HCT116 (cell line): Measurements from ENCODE around the gene VAPA.

Experiments used
- CTCF ChIP-seq, 3 experiments: fragments of 200-600 bp in 1 of 3; sonication (generic) in 1 of 3; IDR thresholded peaks in 2 of 3; conservative IDR thresholded peaks in 1 of 3; 2 replicates each; pipeline ENCODE4 v1.5.1; 2012 to 2017; ENCODE audit warnings: low read depth in 2 of 3, low read length in 2 of 3, antibody characterized with exemption in 1 of 3, borderline replicate concordance in 1 of 3, control low read depth in 1 of 3, mild to moderate bottlenecking in 1 of 3, mixed read lengths in 1 of 3, mixed run types in 1 of 3, moderate library complexity in 1 of 3; ENCODE audit not compliant: insufficient read depth in 1 of 3
- EGR1 ChIP-seq: IDR thresholded peaks from 2 replicates; pipeline ENCODE4 v1.6.1; 2012; ENCODE audit warnings: low read depth
- EZH2 ChIP-seq: fragments of 200-600 bp; sonication (generic); IDR thresholded peaks from 2 replicates; pipeline ENCODE4 v1.6.1; 2017; ENCODE audit warnings: antibody characterized with exemption, mixed run types
- JUND ChIP-seq: IDR thresholded peaks from 2 replicates; pipeline ENCODE4 v1.6.1; 2012
- POLR2A ChIP-seq: IDR thresholded peaks from 2 replicates; pipeline ENCODE4 v1.7.0; 2011; ENCODE audit warnings: borderline replicate concordance; ENCODE audit not compliant: insufficient read depth, insufficient read length; ENCODE audit errors: extremely low read depth
- POLR2AphosphoS5 ChIP-seq: IDR thresholded peaks from 2 replicates; pipeline ENCODE4 v1.6.1; 2011; ENCODE audit warnings: mild to moderate bottlenecking, low read depth, low read length, moderate library complexity
- RAD21 ChIP-seq: IDR thresholded peaks from 2 replicates; pipeline ENCODE4 v1.6.1; 2012; ENCODE audit warnings: low read depth, mild to moderate bottlenecking
- SIN3A ChIP-seq: IDR thresholded peaks from 2 replicates; pipeline ENCODE4 v1.6.1; 2012; ENCODE audit warnings: low read depth
- TCF7L2 ChIP-seq: IDR thresholded peaks from 2 replicates; pipeline ENCODE4 v1.7.0; 2011; ENCODE audit warnings: borderline replicate concordance, inconsistent platforms; ENCODE audit not compliant: insufficient read depth, insufficient read length; ENCODE audit errors: extremely low read depth
- YY1 ChIP-seq: IDR thresholded peaks from 2 replicates; pipeline ENCODE4 v1.6.1; 2011; ENCODE audit warnings: low read length, low read depth, moderate library complexity, mild to moderate bottlenecking; ENCODE audit not compliant: insufficient replicate concordance; ENCODE audit errors: extremely low read depth
- ZFX ChIP-seq: fragments of 450-650 bp; IDR thresholded peaks from 2 replicates; pipeline ENCODE4 v1.6.1; 2017
- ZNF274 ChIP-seq: fragments of 200-500 bp; sonication (Bioruptor generic); IDR thresholded peaks from 2 replicates; pipeline ENCODE4 v1.6.1; 2014; ENCODE audit warnings: mild to moderate bottlenecking, low read depth, low read length, inconsistent platforms
- TF ChIP-seq, protein P1 (sequence below): IDR thresholded peaks from 2 replicates; pipeline ENCODE4 v1.6.1; 2012
- TF ChIP-seq, protein P2 (sequence below): IDR thresholded peaks from 2 replicates; pipeline ENCODE4 v1.6.1; 2011; ENCODE audit warnings: mild to moderate bottlenecking, low read length, moderate library complexity; ENCODE audit not compliant: insufficient replicate concordance; ENCODE audit errors: extremely low read depth

- TF ChIP-seq POLR2A (no peak), EGR1 (no peak), EZH2 (no peak), CTCF (IDR thresholded peaks at IDR 0.05 in 2 of 3, conservative IDR thresholded peaks at IDR 0.05 in 1 of 3; ENCODE audit: borderline replicate concordance in 1 of 3, insufficient read depth in 1 of 3, low read depth in 2 of 3, low read length in 2 of 3) (no peak), YY1 (no peak), ZNF274 (no peak), TCF7L2 (no peak), POLR2AphosphoS5 (no peak), RAD21 (no peak), SIN3A (no peak), ZFX (no peak), JUND (no peak)
- TF ChIP-seq, protein P1, sequence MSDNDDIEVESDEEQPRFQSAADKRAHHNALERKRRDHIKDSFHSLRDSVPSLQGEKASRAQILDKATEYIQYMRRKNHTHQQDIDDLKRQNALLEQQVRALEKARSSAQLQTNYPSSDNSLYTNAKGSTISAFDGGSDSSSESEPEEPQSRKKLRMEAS: no peak
- TF ChIP-seq, protein P2, sequence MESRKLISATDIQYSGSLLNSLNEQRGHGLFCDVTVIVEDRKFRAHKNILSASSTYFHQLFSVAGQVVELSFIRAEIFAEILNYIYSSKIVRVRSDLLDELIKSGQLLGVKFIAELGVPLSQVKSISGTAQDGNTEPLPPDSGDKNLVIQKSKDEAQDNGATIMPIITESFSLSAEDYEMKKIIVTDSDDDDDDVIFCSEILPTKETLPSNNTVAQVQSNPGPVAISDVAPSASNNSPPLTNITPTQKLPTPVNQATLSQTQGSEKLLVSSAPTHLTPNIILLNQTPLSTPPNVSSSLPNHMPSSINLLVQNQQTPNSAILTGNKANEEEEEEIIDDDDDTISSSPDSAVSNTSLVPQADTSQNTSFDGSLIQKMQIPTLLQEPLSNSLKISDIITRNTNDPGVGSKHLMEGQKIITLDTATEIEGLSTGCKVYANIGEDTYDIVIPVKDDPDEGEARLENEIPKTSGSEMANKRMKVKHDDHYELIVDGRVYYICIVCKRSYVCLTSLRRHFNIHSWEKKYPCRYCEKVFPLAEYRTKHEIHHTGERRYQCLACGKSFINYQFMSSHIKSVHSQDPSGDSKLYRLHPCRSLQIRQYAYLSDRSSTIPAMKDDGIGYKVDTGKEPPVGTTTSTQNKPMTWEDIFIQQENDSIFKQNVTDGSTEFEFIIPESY: no peak
Measured at GRCh38 chr18:9918016-9918680, 4.3 kb downstream of the VAPA start.
